ENCODE data around the gene TSHB. TPM values are rescaled to one million over a fixed set of nuclear protein-coding genes. Genes with fewer than 3 reads are reported as not detected.
A peak's percentile ranks its signal among the peaks of the same experiment; 100 is the strongest.

Gene TSHB
- total RNA-seq, 2 donors from 2014 or later: not detected

DNA sequence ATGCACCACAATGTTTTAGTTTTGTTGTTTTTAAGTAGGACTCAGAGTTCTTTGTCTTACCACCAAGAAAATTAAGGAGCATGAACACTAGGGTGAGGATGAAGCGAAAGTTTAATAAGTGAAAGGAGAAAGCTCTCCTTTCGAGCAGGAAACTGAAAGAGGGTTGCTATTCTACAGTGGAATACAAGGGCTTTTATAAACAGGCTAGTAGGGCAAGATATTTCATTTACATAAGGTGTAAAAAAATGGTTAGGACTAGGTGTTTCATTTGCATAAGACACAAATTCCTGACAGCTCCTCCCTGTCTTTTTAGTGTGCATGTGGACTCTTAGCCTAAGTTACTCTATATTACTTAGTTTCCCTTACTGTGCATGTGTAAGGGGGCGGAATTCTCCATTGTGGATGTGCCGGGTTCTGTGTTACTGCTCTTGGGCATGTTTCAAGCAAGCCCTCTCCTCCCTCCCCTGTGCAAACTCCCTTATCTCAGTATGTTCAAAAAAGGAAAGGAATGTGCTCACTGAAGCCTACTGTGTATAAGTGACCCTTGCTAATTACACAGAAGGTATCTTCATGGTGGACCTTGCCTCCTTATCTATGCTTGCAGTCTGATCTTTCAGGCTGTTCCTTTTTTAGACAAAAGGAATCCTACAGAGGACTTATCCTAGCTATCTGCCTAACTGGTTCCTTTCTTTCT, 7.3 kb downstream of the TSHB start:
- Mint-ChIP-seq H3K36me3 (ENCODE audit: insufficient read depth in 2 of 2) (no peaks in the 10 kb centered on the region), H3K4me3 (no peak overlapping the region), H3K27me3 (ENCODE audit: low read depth) (no peaks in the 10 kb centered on the region), H3K9me3 (no peaks in the 10 kb centered on the region), H3K4me1 (ENCODE audit: low read depth) (no peaks in the 10 kb centered on the region), H3K27ac (no peak overlapping the region)
- ATAC-seq (replicated peaks in 1 of 2) (no peak), DNase-seq (no peak)

GRCh38 chr1:115040501-115040900, 10.9 kb downstream of the TSHB start:
- H3K27me3 Mint-ChIP-seq (ENCODE audit: low read depth): no peaks in the 10 kb centered on the region
- peaks cover 2% of the 10 kb centered on the region in 2 donors for H3K9me3 Mint-ChIP-seq
- no peak overlapping the region for H3K27ac Mint-ChIP-seq
- no peak for ATAC-seq (replicated peaks in 1 of 2)
- no peaks in the 10 kb centered on the region for H3K4me1 Mint-ChIP-seq (ENCODE audit: low read depth)
- DNase-seq: no peak
- H3K36me3 Mint-ChIP-seq (ENCODE audit: insufficient read depth in 2 of 2): no peaks in the 10 kb centered on the region
- H3K4me3 Mint-ChIP-seq: no peak overlapping the region

DNA sequence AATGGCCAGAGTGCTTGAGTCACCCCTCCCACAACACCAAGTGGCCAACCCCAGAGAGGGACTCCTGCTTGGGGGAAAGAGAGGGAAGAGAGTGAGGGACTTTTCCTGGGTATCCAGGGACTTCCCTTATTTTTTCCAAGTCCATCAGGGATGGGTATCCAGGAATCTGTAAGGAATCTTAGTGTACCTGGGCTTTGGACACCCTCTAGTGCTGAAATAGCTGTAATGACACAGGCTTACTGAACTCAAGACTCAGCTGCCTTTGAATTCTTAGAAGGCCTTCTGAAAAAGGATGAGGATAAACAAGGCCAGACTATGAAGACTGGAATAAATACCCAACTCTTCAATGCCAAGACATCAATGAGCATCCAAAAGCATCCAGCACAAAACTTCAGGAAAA, 12.0 kb downstream of the TSHB start:
- Mint-ChIP-seq H3K4me1 (ENCODE audit: low read depth) (no peaks in the 10 kb centered on the region), H3K27me3 (ENCODE audit: low read depth) (no peaks in the 10 kb centered on the region), H3K4me3 (no peak overlapping the region), H3K36me3 (ENCODE audit: insufficient read depth in 2 of 2) (no peaks in the 10 kb centered on the region), H3K9me3 (peaks cover 2% of the 10 kb centered on the region in 2 donors), H3K27ac (no peak overlapping the region)
- no peak for ATAC-seq (replicated peaks in 1 of 2)
- DNase-seq: no peak

DNA sequence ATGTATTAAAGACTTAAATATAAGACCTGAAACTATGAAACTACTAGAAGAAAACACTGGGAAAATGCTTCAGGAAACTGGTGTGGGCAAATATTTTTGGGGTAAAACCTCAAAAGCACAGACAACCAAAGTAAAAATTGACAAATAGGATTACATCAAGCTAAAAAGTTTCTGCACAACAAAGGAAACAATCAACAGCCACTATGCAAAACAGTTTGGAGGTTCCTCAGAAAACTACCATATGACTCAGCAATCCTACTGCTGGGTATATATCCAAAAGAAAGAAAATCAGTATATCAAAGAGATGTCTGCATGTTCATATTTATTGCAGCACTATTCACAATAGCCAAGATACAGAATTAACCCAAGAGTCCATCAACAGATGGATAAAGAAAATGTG, 17.1 kb downstream of the TSHB start:
- Mint-ChIP-seq H3K27ac (no peak overlapping the region), H3K4me1 (ENCODE audit: low read depth) (no peaks in the 10 kb centered on the region), H3K36me3 (ENCODE audit: insufficient read depth in 2 of 2) (no peaks in the 10 kb centered on the region), H3K27me3 (ENCODE audit: low read depth) (no peaks in the 10 kb centered on the region), H3K9me3 (peaks cover 2% of the 10 kb centered on the region in 2 donors), H3K4me3 (no peak overlapping the region)
- DNase-seq (no peak), ATAC-seq (replicated peaks in 1 of 2) (no peak)

DNA sequence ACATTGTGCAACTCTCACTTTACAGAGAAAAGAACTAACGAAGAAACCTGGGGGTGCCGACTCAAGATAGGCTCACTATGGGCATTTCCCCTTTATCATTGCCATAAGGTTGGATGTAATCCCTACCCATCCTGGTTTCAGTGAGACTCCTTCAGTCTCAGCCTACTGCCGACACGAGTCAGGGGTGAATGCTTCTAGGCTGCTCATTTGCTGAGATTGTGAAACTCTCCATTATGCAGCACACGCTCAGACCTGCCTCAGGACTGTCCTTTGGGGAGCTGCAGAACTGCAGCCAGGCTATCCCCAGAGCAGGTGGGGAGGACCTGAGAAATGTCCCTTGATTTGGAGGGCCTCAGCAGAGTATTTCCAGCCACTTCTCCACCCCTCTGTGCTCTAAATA, 22.2 kb downstream of the TSHB start:
- DNase-seq: no peak
- H3K27ac Mint-ChIP-seq: no peak overlapping the region
- H3K36me3 Mint-ChIP-seq (ENCODE audit: insufficient read depth in 2 of 2): no peaks in the 10 kb centered on the region

GRCh38 chr1:115052454-115053083, 22.9 kb downstream of the TSHB start:
- Mint-ChIP-seq H3K27ac (no peak overlapping the region), H3K4me1 (ENCODE audit: low read depth) (no peaks in the 10 kb centered on the region), H3K27me3 (ENCODE audit: low read depth) (no peaks in the 10 kb centered on the region), H3K4me3 (no peak overlapping the region), H3K9me3 (no peaks in the 10 kb centered on the region), H3K36me3 (ENCODE audit: insufficient read depth in 2 of 2) (no peaks in the 10 kb centered on the region)
- ATAC-seq (replicated peaks in 1 of 2) (peak; percentile 70 to 72), DNase-seq (peak; percentile 55 to 57)

More for the DNA sequence above, 22.2 kb downstream of the TSHB start:
- no peak for ATAC-seq (replicated peaks in 1 of 2)
- Mint-ChIP-seq H3K4me3 (no peak overlapping the region), H3K27me3 (ENCODE audit: low read depth) (no peaks in the 10 kb centered on the region), H3K4me1 (ENCODE audit: low read depth) (no peaks in the 10 kb centered on the region), H3K9me3 (no peaks in the 10 kb centered on the region)

DNA sequence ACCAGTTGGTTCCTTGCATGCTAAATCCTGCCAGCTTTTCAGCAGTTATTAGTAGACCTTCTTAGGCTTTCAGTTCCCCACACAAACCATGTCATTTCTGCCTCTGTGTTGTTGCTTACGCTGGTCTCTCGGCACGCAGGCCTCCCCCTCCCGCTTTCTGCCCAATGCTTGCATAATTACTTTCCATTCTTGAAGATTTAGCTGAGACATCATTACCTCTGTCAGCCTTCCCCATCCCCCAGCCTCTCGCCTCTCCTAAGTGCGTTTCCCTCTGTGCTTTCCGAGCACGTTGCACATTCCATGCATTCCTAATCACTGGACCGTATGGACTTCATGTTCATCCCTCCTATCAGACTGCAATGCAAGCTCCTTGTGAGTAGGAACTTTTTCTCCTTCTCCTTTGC, 26.8 kb downstream of the TSHB start:
- Mint-ChIP-seq H3K27ac (no peak overlapping the region), H3K36me3 (ENCODE audit: insufficient read depth in 2 of 2) (no peaks in the 10 kb centered on the region), H3K27me3 (ENCODE audit: low read depth) (no peaks in the 10 kb centered on the region), H3K4me1 (ENCODE audit: low read depth) (peaks cover 9% of the 10 kb centered on the region), H3K9me3 (no peaks in the 10 kb centered on the region), H3K4me3 (no peak overlapping the region)
- no peak for ATAC-seq (replicated peaks in 1 of 2)
- no peak for DNase-seq

DNA sequence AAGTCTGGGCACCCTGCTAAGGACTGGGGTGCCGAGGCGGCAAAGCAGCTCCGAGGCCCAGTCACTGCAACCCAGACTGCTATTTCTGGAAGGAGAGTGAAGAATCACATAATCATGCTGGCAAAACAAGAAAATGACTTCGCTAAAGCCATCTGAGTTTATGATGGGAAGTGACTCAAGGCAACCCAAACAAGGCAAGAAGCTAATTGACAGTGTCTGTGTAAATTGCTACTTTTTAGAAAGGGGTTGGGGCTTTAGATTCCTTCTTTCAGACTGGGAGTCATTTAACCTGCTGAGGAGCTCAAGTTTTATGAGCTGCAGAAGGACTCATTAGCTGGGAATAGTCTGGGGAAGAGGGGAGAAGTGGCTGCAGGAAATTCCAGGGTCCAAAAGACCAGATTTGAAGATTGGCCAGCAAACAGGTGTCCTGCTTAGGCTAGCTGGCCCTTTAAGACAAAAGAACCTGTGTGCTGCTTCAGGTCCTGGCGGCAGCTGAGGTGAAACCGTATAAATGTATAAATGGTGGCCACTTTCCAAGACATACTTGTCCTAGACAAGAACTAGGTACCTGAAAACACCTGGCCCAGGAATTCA, 28.1 kb downstream of the TSHB start:
- ATAC-seq (replicated peaks in 1 of 2) (no peak), DNase-seq (no peak)
- peaks cover 22% of the 10 kb centered on the region for H3K4me1 Mint-ChIP-seq (ENCODE audit: low read depth)
- no peaks in the 10 kb centered on the region for H3K36me3 Mint-ChIP-seq (ENCODE audit: insufficient read depth in 2 of 2)
- no peak overlapping the region for H3K27ac Mint-ChIP-seq
- H3K27me3 Mint-ChIP-seq (ENCODE audit: low read depth): no peaks in the 10 kb centered on the region
- H3K9me3 Mint-ChIP-seq: no peaks in the 10 kb centered on the region
- H3K4me3 Mint-ChIP-seq: no peak overlapping the region

GRCh38 chr1:115059316-115059715, 29.7 kb downstream of the TSHB start:
- DNase-seq: no peak
- Mint-ChIP-seq H3K9me3 (no peaks in the 10 kb centered on the region), H3K4me3 (no peak overlapping the region), H3K36me3 (ENCODE audit: insufficient read depth in 2 of 2) (peaks cover 0 to 3% of the 10 kb centered on the region in 2 donors), H3K4me1 (ENCODE audit: low read depth) (peaks cover 38% of the 10 kb centered on the region), H3K27me3 (ENCODE audit: low read depth) (no peaks in the 10 kb centered on the region), H3K27ac (no peak overlapping the region)
- ATAC-seq (replicated peaks in 1 of 2): no peak

GRCh38 chr1:115060501-115060900, 30.9 kb downstream of the TSHB start:
- Mint-ChIP-seq H3K9me3 (no peaks in the 10 kb centered on the region), H3K4me1 (ENCODE audit: low read depth) (peaks cover 41% of the 10 kb centered on the region), H3K36me3 (ENCODE audit: insufficient read depth in 2 of 2) (peaks cover 0 to 3% of the 10 kb centered on the region in 2 donors)

DNA sequence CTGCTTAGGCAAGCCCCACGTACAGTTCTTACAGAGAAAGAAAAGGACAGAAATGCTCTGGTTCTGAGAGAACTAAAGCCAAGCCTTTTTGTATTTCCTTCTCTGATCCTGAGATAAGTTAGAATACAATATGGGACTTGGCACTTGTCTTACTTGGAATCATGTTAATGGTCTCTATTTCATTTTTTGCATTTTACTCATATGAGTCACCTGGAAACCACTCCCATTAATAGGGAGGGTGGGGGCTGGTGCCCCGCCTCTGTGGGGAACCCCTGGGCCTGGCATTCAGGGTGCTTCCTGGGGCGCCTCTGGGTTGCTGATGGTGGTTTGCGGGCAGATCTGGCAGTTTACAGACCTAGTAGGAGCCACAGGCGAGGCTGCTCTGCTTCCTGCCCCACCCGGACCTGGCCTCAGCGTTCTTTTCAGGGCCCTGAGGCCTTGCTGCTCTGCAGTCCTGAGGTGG, 32.9 kb downstream of the TSHB start:
- H3K4me3 Mint-ChIP-seq: peak overlapping the region; percentile 70 to 74
- peak overlapping the region; percentile 54 for H3K27ac Mint-ChIP-seq
- H3K36me3 Mint-ChIP-seq (ENCODE audit: insufficient read depth in 2 of 2): peaks cover 0 to 3% of the 10 kb centered on the region in 2 donors
- no peaks in the 10 kb centered on the region for H3K27me3 Mint-ChIP-seq (ENCODE audit: low read depth)
- ATAC-seq (replicated peaks in 1 of 2) (peak; percentile 92 to 96), DNase-seq (peak; percentile 86 to 90)
- no peaks in the 10 kb centered on the region for H3K9me3 Mint-ChIP-seq
- H3K4me1 Mint-ChIP-seq (ENCODE audit: low read depth): peaks cover 41% of the 10 kb centered on the region

More at GRCh38 chr1:115060501-115060900, 30.9 kb downstream of the TSHB start:
- no peak overlapping the region for H3K4me3 Mint-ChIP-seq
- ATAC-seq (replicated peaks in 1 of 2): no peak
- no peaks in the 10 kb centered on the region for H3K27me3 Mint-ChIP-seq (ENCODE audit: low read depth)
- DNase-seq: no peak
- no peak overlapping the region for H3K27ac Mint-ChIP-seq

DNA sequence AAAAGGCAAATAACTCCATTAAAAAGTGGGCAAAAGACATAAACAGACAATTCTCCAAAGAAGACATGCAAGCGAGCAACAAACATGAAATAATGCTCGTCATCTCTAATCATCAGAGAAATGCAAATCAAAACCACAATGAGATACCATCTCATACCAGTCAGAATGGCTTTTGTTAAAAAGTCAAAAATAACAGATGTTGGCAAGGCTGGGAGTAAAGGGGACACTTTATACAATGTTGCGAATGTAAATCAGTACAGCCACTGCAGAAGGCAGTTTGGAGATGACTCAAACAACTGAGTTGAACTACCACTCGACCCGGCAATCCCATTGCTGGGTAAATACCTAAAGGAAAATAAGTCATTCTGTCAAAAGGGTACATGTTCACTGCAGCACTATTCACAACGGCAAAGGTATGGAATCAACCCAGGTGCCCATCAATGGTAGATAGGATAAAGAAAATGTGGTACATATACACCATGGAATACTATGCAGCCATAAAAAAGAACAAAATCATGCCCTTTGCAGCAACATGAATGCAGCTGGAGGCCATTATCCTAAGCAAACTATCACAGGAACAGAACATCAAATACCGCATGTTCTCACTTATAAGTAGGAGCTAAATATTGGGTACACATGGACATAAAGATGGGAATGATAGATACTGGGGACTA, 33.7 kb downstream of the TSHB start:
- no peaks in the 10 kb centered on the region for H3K27me3 Mint-ChIP-seq (ENCODE audit: low read depth)
- peaks cover 41% of the 10 kb centered on the region for H3K4me1 Mint-ChIP-seq (ENCODE audit: low read depth)
- H3K36me3 Mint-ChIP-seq (ENCODE audit: insufficient read depth in 2 of 2): peaks cover 0 to 3% of the 10 kb centered on the region in 2 donors
- H3K4me3 Mint-ChIP-seq: peak overlapping the region; percentile 70 to 74
- ATAC-seq (replicated peaks in 1 of 2): peak; percentile 74 to 77
- DNase-seq: peak; percentile 39 to 47
- peak overlapping the region; percentile 54 for H3K27ac Mint-ChIP-seq
- no peaks in the 10 kb centered on the region for H3K9me3 Mint-ChIP-seq

GRCh38 chr1:115064461-115064860, 34.8 kb downstream of the TSHB start:
- Mint-ChIP-seq H3K36me3 (ENCODE audit: insufficient read depth in 2 of 2) (peaks cover 0 to 3% of the 10 kb centered on the region in 2 donors), H3K4me3 (no peak overlapping the region), H3K9me3 (no peaks in the 10 kb centered on the region), H3K27ac (no peak overlapping the region), H3K4me1 (ENCODE audit: low read depth) (peaks cover 47% of the 10 kb centered on the region), H3K27me3 (ENCODE audit: low read depth) (no peaks in the 10 kb centered on the region)
- DNase-seq (no peak), ATAC-seq (replicated peaks in 1 of 2) (no peak)

All from activated T-cell treated with anti-CD3 and anti-CD28 coated beads, Interleukin-2, amount 50 U/mL, for 72 hours (primary cell).